Epithelial cell of proximal tubule (primary cell): Measurements from ENCODE around the gene MED13L. TPM values are rescaled to one million over a fixed set of nuclear protein-coding genes. Genes with fewer than 3 reads are reported as not detected.

ENCODE experiments used
- DNase-seq: peaks from one replicate; pipeline ENCODE4 v3.0.0-alpha.2; 2011; ENCODE audit warnings: low read depth
- H3K4me3 ChIP-seq: 2 replicates; pipeline ENCODE4 v1.5.1; 2011; ENCODE audit warnings: low read depth, mild to moderate bottlenecking, low read length
- CTCF ChIP-seq: conservative IDR thresholded peaks from 2 replicates; pipeline ENCODE4 v1.5.1; 2012; ENCODE audit warnings: low read depth, mild to moderate bottlenecking, low read length
- total RNA-seq: library from RNA; depleted of rRNA; stranded (reverse); fragments of >200 nt; gene quantifications from 2 replicates; pipeline ENCODE4 v1.2.3, GENCODE V29; 2015

Gene MED13L
- total RNA-seq, 1 donor from 2014 or later, result 37.9 TPM

DNA sequence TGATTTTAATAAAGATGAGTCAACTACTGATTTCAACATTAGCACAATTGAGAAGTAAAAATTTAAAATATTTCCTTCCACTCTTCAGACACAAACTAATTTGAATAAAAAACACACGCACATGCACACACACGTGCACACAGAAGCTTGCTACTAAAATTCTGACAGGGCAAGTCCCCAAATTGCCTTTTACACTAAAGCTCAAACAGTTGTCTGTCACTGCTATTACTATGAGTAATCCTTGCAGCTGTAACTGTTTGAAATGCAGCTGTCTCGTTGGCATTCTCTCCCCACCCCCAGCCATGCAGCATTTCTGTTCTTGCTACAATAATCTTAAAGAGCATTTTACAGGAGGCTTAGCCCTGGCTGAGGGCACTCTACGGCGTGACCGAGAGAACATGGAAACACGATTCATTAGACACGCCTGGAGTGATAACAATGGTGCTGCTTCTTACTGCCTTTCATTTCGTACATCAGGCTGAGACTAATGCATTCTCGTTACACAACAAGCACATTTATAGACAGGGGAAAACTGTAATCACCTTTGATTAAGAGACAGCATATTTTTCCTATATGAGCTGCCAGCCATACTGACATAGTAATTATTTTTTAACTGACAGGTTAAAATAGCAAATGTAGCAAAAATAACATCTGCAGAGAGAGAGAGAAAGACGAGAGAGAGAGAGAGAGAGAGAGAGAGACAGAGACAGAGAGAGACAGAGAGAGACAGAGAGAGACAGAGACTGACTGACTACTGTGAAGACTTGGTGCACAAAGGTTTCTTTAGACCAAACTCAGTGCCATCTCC, 153.8 kb downstream of the MED13L start:
- H3K4me3 ChIP-seq, result peak overlapping the region; percentile 19
- no peak for TF ChIP-seq CTCF
- DNase-seq, result no peak

- no peak overlapping the region for H3K4me3 ChIP-seq
- TF ChIP-seq CTCF, result no peak
- no peak for DNase-seq
Observed at GRCh38 chr12:116122628-116123027, 154.9 kb downstream of the MED13L start.

DNA sequence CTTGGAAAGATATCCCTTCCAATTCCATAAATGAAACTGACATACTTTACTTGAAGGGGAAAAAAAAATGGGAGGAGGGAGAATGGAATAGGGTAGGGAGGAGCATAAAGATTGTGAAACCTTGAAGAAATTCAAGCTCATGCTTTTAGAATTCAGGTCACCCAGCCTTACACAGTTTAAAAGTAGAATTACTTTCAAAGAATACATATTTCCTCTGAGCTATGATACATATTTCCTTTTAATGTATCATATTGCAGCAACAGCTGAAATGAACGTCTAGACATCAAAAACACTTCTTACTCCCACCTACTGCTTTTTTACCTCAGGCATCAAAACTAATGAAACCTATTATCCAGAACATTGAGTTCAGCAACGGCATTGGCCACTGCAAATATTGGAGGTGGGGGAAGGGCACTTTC, 156.0 kb downstream of the MED13L start:
- H3K4me3 ChIP-seq, result no peak overlapping the region
- no peak for DNase-seq
- no peak for TF ChIP-seq CTCF

- no peak overlapping the region for H3K4me3 ChIP-seq
- no peak for DNase-seq
- TF ChIP-seq CTCF, result no peak
Observed at GRCh38 chr12:116116650-116117424, 160.7 kb downstream of the MED13L start.

DNA sequence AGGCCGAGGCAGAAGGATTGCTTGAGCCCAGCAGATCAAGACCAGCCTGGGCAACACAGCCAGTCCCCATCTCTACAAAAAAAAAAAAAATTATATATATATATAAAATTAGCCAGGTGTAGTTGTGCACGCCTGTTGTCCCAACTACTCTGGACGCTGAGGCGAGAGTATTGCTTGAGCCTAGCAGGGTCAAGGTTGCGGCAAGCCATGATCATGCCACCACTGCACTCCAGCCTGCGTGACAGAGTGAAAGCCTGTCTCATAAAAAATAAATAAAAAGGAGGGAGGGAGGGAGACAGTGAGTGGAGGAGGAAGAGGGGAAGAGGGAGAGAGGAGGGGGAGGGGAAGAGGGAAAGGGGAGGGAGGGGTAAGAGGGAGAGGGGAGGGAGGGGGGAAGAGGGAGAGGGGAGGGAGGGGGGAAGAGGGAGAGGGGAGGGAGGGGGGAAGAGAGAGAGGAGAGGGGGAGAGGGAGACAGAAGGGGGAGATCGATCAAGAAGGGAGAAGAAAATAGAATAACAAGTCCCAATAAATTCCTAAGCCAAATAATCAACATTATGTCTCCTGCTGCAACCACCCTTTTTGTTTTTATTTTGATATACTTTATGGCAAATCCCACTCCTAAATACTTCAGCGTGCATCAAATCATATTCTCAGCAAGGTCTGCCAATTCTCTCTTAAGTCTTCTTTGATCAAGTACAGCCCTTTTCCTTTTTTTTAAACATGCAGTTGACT, 163.9 kb downstream of the MED13L start:
- no peak for DNase-seq
- no peak overlapping the region for H3K4me3 ChIP-seq
- no peak for TF ChIP-seq CTCF

- no peak for TF ChIP-seq CTCF
- DNase-seq, result no peak
Observed at GRCh38 chr12:116106870-116107269, 170.6 kb downstream of the MED13L start.

More at GRCh38 chr12:116106870-116107269, 170.6 kb downstream of the MED13L start:
- no peak overlapping the region for H3K4me3 ChIP-seq
